GM18526 (cell line): ENCODE results near the gene RASGRP2.

Source experiments
- POLR2A ChIP-seq: IDR thresholded peaks from 3 replicates; pipeline ENCODE4 v1.6.1; 2011; ENCODE audit not compliant: insufficient read length; ENCODE audit errors: extremely low read depth

RASGRP2 gene

GRCh38 chr11:64753019-64753379, 9.1 kb upstream of the RASGRP2 start:
- no peak for TF ChIP-seq POLR2A

- TF ChIP-seq POLR2A, result no peak
Observed at GRCh38 chr11:64752175-64752970, 8.4 kb upstream of the RASGRP2 start.

- TF ChIP-seq POLR2A, result no peak
Observed at GRCh38 chr11:64751580-64751979, 7.6 kb upstream of the RASGRP2 start.

- TF ChIP-seq POLR2A, result no peak
Observed at GRCh38 chr11:64751136-64751535, 7.2 kb upstream of the RASGRP2 start.

- no peak for TF ChIP-seq POLR2A
Observed at GRCh38 chr11:64750361-64751054, 6.6 kb upstream of the RASGRP2 start.

- no peak for TF ChIP-seq POLR2A
Observed at GRCh38 chr11:64747961-64748665, 4.2 kb upstream of the RASGRP2 start.

GRCh38 chr11:64746486-64746885, 2.5 kb upstream of the RASGRP2 start:
- no peak for TF ChIP-seq POLR2A

- TF ChIP-seq POLR2A, result no peak
Observed at GRCh38 chr11:64745521-64746328, 1.8 kb upstream of the RASGRP2 start.

- no peak for TF ChIP-seq POLR2A
Observed at GRCh38 chr11:64745189-64745520, 1.2 kb upstream of the RASGRP2 start.

GRCh38 chr11:64744544-64745188, 724 bp upstream of the RASGRP2 start:
- TF ChIP-seq POLR2A, result no peak

- TF ChIP-seq POLR2A, result no peak
Observed at GRCh38 chr11:64742889-64743590, 902 bp downstream of the RASGRP2 start.

- TF ChIP-seq POLR2A, result no peak
Observed at GRCh38 chr11:64742087-64742888, 1.7 kb downstream of the RASGRP2 start.

GRCh38 chr11:64741375-64742086, 2.4 kb downstream of the RASGRP2 start:
- TF ChIP-seq POLR2A, result no peak

GRCh38 chr11:64739871-64740270, 4.1 kb downstream of the RASGRP2 start:
- no peak for TF ChIP-seq POLR2A
